Right kidney (tissue), 1 donor: ENCODE results near the gene SELENOM.
A peak's percentile ranks its signal among the peaks of the same experiment; 100 is the strongest.
"Not testable (repeated sequence)": the region's sequence is repeated elsewhere in the genome, so short reads cannot be mapped to it uniquely, and the experiment has no call there.

Experiments
- DNase-seq: peaks from one replicate; pipeline ENCODE4 v3.0.0-alpha.2; 2016

The SELENOM gene

DNA sequence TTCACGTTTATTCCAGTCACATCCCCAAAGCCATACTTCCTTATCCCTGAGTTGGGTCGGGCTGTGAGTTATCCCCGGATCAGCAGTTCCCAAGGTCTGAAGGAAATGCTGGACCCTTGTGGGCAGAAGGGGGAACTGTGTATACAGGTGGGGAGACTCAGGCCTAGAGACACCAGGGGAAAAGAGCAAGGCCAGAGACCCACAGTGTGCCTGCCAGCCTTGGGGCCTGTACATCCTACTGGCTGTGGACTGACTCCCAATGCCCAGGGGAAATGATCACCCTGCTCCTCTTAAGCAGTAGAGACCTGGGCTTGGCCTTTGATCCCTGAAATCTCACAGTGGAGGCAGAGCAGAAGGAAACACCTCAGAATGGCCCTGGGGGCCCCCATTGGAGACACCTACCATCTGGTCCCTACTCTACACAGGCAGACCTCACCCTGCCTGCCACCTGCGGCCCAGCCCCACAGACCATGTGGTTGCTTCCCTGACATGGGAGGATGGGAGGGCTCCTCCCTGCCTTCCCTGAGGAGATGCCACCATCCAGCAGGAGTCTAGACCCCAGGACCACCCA, 1.3 kb downstream of the SELENOM start:
- DNase-seq = no peak

GRCh38 chr22:31105282-31105929, 2.0 kb downstream of the SELENOM start:
- DNase-seq = no peak

DNA sequence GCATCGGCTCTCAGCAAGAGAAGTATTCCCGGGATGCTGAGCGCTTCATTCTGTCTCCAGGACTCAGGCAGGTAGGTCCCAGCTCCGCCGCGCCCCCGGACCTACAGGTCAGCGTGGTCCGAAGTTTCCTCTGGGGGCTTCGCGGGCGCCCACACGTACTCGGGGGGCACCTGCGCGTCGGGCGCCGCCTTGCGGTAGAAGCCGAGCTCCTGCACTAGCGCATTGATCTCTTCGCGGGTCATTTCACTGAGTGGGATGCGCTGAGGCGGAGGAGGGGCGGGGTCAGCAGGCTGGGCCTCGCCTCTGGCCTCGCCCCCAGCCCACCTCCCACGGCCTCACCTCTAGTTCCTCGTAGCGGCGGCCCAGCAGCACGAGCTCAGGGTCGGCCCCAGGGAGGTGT, 2.5 kb downstream of the SELENOM start:
- peak; percentile 61 for DNase-seq

- peak; percentile 42 for DNase-seq
Measured at GRCh38 chr22:31103899-31104694, 3.3 kb downstream of the SELENOM start.

DNA sequence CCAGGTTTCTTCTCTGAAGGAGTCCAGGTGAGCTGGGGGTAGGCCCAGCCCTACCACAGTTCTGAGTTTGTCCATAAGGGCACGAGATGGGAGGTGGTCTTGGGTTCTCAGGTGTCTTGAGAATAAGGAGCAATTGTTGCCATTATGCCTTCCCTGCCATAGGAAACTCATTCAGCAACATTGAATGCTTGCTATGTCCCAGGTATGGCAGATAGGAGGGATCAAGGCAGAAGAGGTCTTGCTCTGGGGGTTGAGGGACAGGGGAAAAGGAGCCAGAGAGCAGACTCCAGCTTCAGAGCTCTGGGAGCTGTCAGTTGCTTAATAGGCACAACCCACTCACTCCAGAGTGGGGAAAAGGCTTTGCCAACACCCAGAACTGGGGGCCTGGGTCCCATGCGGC, 4.3 kb downstream of the SELENOM start:
- no peak for DNase-seq

DNA sequence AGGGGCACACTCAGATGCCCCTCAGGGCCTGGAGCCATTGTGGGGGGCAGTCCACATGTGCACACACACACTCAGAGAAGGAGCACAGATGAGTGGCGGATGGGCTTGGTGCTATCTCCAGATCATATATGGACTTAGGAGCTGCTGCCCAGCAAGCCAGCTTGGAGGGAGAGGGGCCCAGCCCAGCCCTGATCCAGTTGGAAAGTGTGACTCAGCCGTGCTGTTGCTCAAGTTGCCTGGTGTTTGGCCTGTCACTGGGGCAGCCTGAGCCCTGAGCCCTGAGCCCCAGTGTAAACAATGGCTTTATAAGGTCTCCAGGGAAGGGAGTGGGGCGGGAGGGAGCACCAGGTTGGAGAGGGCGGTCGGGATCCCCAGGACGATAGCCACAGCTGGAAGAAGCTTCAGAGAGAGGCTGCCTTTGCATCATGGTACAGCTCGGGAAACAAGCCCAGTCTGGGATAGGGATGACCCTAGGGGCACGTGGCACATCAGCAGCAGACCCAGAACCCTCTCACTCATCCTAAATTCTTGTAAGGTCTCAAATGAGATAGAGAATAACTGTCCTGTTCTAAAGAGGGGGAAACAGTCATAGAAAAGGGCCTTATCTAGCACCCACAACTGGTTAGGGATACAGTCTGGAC, 4.8 kb downstream of the SELENOM start:
- no peak for DNase-seq

DNA sequence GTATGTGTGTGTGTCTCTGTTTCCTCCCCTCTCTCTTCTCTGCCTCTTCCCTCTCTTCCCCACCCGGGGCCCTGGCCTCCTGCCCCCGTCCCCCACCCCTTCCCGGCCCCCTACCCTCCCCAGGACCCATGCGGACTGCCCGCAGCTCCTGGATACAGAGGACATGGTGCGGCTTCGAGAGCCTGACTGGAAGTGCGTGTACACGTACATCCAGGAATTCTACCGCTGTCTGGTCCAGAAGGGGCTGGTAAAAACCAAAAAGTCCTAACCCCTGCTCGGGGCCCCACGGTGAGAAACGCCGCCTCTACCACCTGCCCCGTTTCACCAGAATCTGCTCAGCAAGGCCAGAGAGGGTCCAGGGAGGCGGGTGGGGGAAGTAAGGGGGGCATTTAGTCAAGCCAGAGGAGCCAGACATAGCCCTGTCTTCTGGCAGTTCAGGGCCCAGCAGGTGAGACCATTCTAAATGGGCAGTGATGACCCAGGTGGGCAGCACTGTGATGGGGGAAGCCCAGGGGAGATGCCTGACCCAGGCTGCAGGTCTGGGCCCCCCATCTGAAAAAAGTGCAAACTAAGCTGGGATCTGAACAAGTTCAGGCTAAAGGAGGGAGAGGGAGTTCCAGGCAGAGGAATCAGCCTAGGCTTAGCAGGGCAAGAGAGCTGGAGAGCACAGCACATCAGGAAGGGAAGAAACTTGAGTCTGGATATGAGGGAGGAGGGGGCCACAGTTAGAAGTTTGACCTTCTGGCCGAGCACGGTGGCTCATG, 6.4 kb downstream of the SELENOM start:
- DNase-seq = no peak

- DNase-seq = no peak
Measured at GRCh38 chr22:31099841-31100761, 7.3 kb downstream of the SELENOM start.

- DNase-seq = no peak
Measured at GRCh38 chr22:31099386-31099785, 8.0 kb downstream of the SELENOM start.

DNA sequence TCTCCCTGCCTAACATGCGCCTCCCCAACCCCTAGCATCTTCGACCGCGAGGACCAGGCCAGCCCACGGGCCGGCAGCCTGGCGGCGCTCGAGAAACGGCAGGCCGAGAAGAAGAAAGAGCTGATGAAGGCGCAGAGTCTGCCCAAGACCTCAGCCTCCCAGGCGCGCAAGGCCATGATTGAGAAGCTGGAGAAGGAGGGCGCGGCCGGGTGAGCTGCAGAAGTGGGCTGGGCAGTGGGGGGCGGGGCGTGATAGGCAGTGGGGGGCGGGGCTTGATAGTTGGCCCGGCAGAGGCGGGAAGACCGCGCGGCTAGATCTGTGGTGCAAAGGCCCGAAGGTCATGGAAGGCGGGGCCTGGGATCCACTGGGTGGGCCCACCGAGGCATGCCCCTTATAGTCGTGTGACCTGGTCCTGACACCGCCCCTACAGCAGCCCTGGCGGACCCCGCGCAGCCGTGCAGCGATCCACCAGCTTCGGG, 8.7 kb downstream of the SELENOM start:
- peak; percentile 36 for DNase-seq

DNA sequence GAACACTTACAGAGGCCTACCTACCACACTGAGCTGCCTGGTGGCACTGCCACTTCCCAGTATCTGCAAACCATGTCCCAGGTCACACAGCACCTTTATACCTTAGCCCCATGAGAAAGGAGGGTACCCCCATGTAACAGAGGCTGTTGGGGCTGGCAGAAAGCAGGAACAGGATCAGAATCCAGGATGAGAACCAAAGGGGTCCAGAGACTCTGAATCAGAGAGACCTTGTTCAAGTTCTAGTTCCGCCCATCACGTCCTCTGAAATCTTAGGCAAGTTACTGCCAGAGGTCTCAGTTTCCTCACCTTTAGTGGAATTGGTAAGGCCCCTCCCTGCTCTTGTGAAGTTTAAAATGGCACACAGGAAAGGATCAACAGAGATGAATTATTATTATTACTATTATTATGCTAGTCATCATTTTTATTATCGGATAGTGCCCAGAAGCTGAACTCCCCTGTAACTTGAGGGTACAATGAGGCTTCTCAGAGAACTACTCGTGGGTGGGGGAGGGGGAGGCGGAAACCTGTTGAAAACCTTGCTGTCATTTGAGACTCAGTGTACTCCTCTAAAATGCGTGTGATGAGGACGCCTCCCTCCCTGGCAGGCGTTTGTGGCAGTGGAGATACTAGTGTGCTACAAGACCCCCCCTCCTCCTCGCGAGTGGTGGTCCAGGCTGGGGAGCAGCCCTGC, 9.3 kb downstream of the SELENOM start:
- no peak for DNase-seq

GRCh38 chr22:31097539-31097938, 9.8 kb downstream of the SELENOM start:
- not testable (repeated sequence) for DNase-seq

GRCh38 chr22:31096657-31097279, 10.6 kb downstream of the SELENOM start:
- no peak for DNase-seq

DNA sequence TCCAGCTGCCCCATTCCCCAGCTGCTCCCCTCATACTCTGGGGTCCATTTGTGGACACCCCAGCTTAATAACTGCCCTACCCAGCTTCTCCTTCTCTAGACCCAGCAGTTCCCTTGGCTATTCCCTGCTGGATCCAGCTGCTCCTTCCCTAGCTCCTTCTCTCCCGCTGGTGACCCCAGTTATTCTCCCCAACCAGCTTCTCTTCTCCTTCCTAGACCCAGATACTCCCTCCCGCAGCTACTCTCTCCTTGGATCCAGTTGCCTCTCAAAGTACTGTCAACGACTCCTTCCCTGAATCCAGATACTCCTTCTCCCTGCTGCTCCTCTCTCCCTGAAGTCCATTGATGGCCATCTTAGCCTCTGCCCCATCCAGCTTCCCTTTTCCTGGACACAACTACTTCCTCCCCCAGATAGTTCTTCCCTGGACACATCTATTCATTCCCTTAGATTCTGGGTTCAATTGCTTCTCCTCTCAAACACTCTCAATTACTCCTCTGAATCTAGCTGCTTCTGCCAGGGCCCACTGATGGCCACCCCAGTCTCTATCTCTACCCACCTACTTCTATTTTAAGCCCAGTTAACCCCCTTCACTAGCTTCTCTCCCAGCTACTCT, 11.6 kb downstream of the SELENOM start:
- no peak for DNase-seq

DNA sequence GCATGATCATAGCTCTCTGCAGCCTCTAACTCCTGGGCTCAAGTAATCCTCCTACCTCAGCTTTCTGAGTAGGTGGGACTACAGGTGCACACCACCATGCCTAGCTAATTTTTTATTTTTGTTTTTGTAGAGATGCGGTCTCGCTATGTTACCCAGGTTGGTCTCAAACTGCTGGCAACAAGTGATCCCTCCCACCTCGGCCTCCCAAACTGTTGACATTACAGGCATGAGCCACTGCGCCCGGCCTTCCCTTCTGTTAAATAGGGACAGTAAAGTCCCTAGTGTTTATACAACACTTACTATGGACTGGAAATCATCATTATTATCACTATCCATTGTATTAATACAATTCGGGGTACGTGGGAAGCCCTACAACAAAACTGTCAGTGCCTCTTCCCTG, 12.6 kb downstream of the SELENOM start:
- no peak for DNase-seq

DNA sequence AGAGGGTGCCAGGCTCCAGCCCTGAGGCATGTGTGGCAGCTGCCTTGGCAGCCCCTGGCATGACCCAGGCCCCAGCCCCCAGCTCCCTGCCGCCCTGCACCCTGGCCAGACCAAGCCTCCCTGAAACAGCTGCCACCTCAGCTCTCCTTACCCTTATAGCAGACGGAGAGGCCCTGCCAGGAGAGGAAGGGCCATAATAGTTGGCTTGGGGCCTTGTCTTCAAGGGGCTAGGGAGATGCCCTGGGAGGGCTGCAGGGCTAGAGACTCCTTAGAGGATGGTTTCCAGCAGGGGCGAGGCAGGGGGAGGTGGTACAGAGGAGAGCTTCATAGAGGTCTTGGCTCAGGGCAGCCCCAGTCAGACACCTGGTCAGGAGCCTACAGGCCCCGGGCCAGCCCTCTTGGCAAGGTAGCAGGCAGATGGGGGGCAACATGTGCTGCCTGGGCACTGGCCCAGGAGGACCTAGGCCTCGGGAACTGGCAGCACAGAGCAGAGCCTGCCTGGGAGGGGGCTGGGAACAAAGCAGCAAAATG, 13.3 kb downstream of the SELENOM start:
- no peak for DNase-seq

GRCh38 chr22:31093086-31093850, 14.1 kb downstream of the SELENOM start:
- no peak for DNase-seq

DNA sequence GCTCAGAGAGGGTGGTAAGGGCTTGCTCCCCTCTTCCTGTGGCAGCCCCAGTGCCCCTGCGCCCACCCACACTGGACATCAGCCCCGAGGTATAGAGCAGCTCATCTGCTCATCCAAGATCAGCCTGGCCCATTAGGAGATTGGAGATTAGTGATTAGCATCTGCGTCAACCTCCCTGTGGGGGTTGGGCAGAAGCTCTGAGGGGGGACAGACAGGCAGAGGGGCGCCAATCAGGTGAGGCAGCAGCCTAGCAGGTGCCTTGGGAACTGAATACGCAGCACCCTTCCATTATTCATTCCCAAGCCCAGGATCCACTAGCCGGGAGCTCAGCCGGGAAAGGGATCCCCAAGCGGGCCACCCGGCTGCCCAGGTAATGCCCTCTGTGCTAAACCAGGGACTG, 15.2 kb downstream of the SELENOM start:
- DNase-seq = no peak
